Spleen (tissue), 11 donors: Measurements from ENCODE around the gene GYPC. TPM values are rescaled to one million over a fixed set of nuclear protein-coding genes. Genes with fewer than 3 reads are reported as not detected.
A peak's percentile ranks its signal among the peaks of the same experiment; 100 is the strongest.
"Not testable (repeated sequence)": the region's sequence is repeated elsewhere in the genome, so short reads cannot be mapped to it uniquely, and the experiment has no call there.

Source experiments
- DNase-seq: peaks from one replicate; pipeline ENCODE4 v3.0.0-alpha.2; 2020
- H3K27ac ChIP-seq, 8 donors: fragments of 200-600 bp; sonication (generic) in 7 of 8; 1 replicate in 4 of 8; 2 replicates in 4 of 8; pipeline versions ENCODE4 v1.5.0 to v1.8.0; 2016 to 2021; ENCODE audit warnings: inconsistent platforms in 4 of 8, mild to moderate bottlenecking in 4 of 8, moderate library complexity in 1 of 8
- H3K27me3 ChIP-seq, 7 donors: fragments of 200-600 bp; sonication (generic) in 6 of 7; replicated peaks in 1 of 7; 1 replicate in 4 of 7; 2 replicates in 3 of 7; pipeline versions ENCODE4 v1.5.0 to v1.8.0; 2016 to 2021; ENCODE audit warnings: inconsistent platforms in 3 of 7, mild to moderate bottlenecking in 1 of 7
- H3K36me3 ChIP-seq, 6 donors: fragments of 200-600 bp; sonication (generic) in 5 of 6; 1 replicate in 4 of 6; 2 replicates in 2 of 6; pipeline versions ENCODE4 v1.5.0 to v1.8.0; 2016 to 2021; ENCODE audit warnings: inconsistent platforms in 2 of 6
- H3K4me1 ChIP-seq, 6 donors: fragments of 200-600 bp; sonication (generic) in 5 of 6; 1 replicate in 3 of 6; 2 replicates in 3 of 6; pipeline versions ENCODE4 v1.5.0 to v1.8.0; 2016 to 2021; ENCODE audit warnings: inconsistent platforms in 3 of 6
- H3K4me3 ChIP-seq, 8 donors: fragments of 200-600 bp; sonication (generic) in 7 of 8; 1 replicate in 4 of 8; 2 replicates in 4 of 8; pipeline versions ENCODE4 v1.5.0 to v1.8.0; 2016 to 2021; ENCODE audit warnings: inconsistent platforms in 4 of 8, mild to moderate bottlenecking in 4 of 8, moderate library complexity in 2 of 8
- H3K9me3 ChIP-seq, 8 donors: fragments of 200-600 bp; sonication (generic) in 7 of 8; 1 replicate in 4 of 8; 2 replicates in 4 of 8; pipeline versions ENCODE4 v1.5.0 to v1.8.0; 2016 to 2021; ENCODE audit warnings: inconsistent platforms in 4 of 8
- CTCF ChIP-seq, 11 experiments: fragments of 200-600 bp in 7 of 11; fragments of 450-650 bp in 4 of 11; sonication (generic) in 4 of 11; IDR thresholded peaks in 8 of 11; conservative IDR thresholded peaks in 3 of 11; 1 replicate in 7 of 11; 2 replicates in 4 of 11; pipeline versions ENCODE4 v1.4.0 to v1.8.0; 2016 to 2021; ENCODE audit warnings: antibody characterized with exemption in 11 of 11, inconsistent platforms in 4 of 11, mild to moderate bottlenecking in 1 of 11
- POLR2A ChIP-seq, 3 donors: fragments of 450-650 bp; IDR thresholded peaks; one replicate each; pipeline ENCODE4 v1.5.1; 2017; ENCODE audit warnings: antibody characterized with exemption in 3 of 3, mild to moderate bottlenecking in 1 of 3
- POLR2AphosphoS5 ChIP-seq, 3 donors: sonication (generic); formaldehyde crosslinking; IDR thresholded peaks; one replicate each; pipeline ENCODE4 v1.5.1; 2017; ENCODE audit warnings: antibody characterized with exemption in 3 of 3
- WGBS, 5 donors: extraction: QIAGEN DNeasy Blood & Tissue Kit in 3 of 5; methylation state at CpG; one replicate each; pipeline versions ENCODE4 v1.1.5 to v1.1.7; 2013 to 2018; 5-methylcytosine and 5-hydroxymethylcytosine counted together
- intact Hi-C: fragments of 100-400 bp; cut with DNase I; formaldehyde crosslinking; loops from one replicate; pipeline ENCODE4 v1.15.0; 2023; ENCODE audit warnings: low total_unique reads
- polyA plus RNA-seq, 3 donors: library from polyadenylated mRNA; stranded (reverse); fragments of 200-250 nt; gene quantifications; one replicate each; pipeline ENCODE4 v1.2.1, GENCODE V29; 2013
- total RNA-seq, 7 donors: library from RNA; depleted of rRNA in 3 of 7; stranded (reverse); fragments of >200 nt in 3 of 7; fragmentation: NEBNext Ultra II Directional in 4 of 7; extraction: Animal tissue kit (Norgen Biotek cat#: 25700) in 4 of 7; gene quantifications; one replicate each; pipeline versions ENCODE4 v1.1.0 to v1.2.1, GENCODE V29; 2016 to 2021
- donor health status: healthy with polysubstance abuse.
- donor health status: DM: no; HTN: no; CAD: no; lungs with moderate emphysema.
- donor health status: DM: no; HTN: no; CAD: no.
- donor health status: Bipolar disorder and iron deficiency.
- donor health status: healthy.
- donor health status: DM: no; HTN: no; CAD: no.
- donor health status: DM: yes; HTN: yes; CAD: no.

GYPC gene
- total and polyA plus RNA-seq, 10 donors: 86.6 to 202 (median 153) TPM

- no peak overlapping the region for H3K27ac ChIP-seq
- no peak for DNase-seq
- no peaks in the 10 kb centered on the region for H3K27me3 ChIP-seq
- no peak overlapping the region for H3K4me3 ChIP-seq
- H3K4me1 ChIP-seq: peaks cover 0 to 9% (median under 1%) of the 10 kb centered on the region in 6 donors
- no peaks in the 10 kb centered on the region for H3K36me3 ChIP-seq
- no peaks in the 10 kb centered on the region for H3K9me3 ChIP-seq
- no peak for TF ChIP-seq POLR2A (IDR thresholded peaks at IDR 0.05)
- no peak for TF ChIP-seq POLR2AphosphoS5 (IDR thresholded peaks at IDR 0.05)
- TF ChIP-seq CTCF (IDR thresholded peaks at IDR 0.05 in 8 of 11, conservative IDR thresholded peaks at IDR 0.05 in 3 of 11): no peak
- intact Hi-C loops: no loop called here
- WGBS, 5 donors: 79 to 90% (median 81%) methylated on average over 3 of the region's 3 CpGs
Observed at GRCh38 chr2:126639276-126639675, 16.7 kb upstream of the GYPC start.

- H3K27me3 ChIP-seq, intact Hi-C loops, H3K4me3 ChIP-seq, H3K9me3 ChIP-seq, DNase-seq, H3K27ac ChIP-seq, H3K36me3 ChIP-seq: not testable (repeated sequence)
- WGBS, 5 donors: 88 to 94% (median 92%) methylated on average over 9 of the region's 9 CpGs
- peaks cover 0 to 16% (median 7%) of the 10 kb centered on the region in 6 donors for H3K4me1 ChIP-seq
Observed at GRCh38 chr2:126641294-126641693, 14.7 kb upstream of the GYPC start.

GRCh38 chr2:126642031-126642430, 13.9 kb upstream of the GYPC start:
- Histone ChIP-seq H3K27ac (no peak overlapping the region), H3K27me3 (no peaks in the 10 kb centered on the region), H3K9me3 (no peaks in the 10 kb centered on the region), H3K4me3 (no peak overlapping the region), H3K4me1 (peaks cover 0 to 16% (median 7%) of the 10 kb centered on the region in 6 donors), H3K36me3 (no peaks in the 10 kb centered on the region)
- intact Hi-C loops: no loop called here
- 66 to 87% (median 72%) methylated on average over 4 of the region's 4 CpGs for WGBS, 5 donors
- TF ChIP-seq CTCF (IDR thresholded peaks at IDR 0.05 in 8 of 11, conservative IDR thresholded peaks at IDR 0.05 in 3 of 11): no peak
- TF ChIP-seq POLR2AphosphoS5 (IDR thresholded peaks at IDR 0.05): no peak
- no peak for TF ChIP-seq POLR2A (IDR thresholded peaks at IDR 0.05)
- DNase-seq: no peak

- no peaks in the 10 kb centered on the region for H3K27me3 ChIP-seq
- no peak overlapping the region for H3K4me3 ChIP-seq
- WGBS, 5 donors: 94 to 100% (median 95%) methylated on average over 6 of the region's 6 CpGs
- peaks cover 0 to 16% (median 7%) of the 10 kb centered on the region in 6 donors for H3K4me1 ChIP-seq
- H3K27ac ChIP-seq: no peak overlapping the region
- no peak for TF ChIP-seq POLR2A (IDR thresholded peaks at IDR 0.05)
- no peak for TF ChIP-seq POLR2AphosphoS5 (IDR thresholded peaks at IDR 0.05)
- TF ChIP-seq CTCF (IDR thresholded peaks at IDR 0.05 in 8 of 11, conservative IDR thresholded peaks at IDR 0.05 in 3 of 11): no peak
- H3K9me3 ChIP-seq: no peaks in the 10 kb centered on the region
- H3K36me3 ChIP-seq: no peaks in the 10 kb centered on the region
- intact Hi-C loops: no loop called here
- no peak for DNase-seq
Observed at GRCh38 chr2:126643431-126643830, 12.5 kb upstream of the GYPC start.

- Histone ChIP-seq H3K27me3 (no peaks in the 10 kb centered on the region), H3K4me3 (no peak overlapping the region), H3K27ac (peak overlapping the region in 5 of 8 donors; percentile 13 to 71 (median 46)), H3K4me1 (peaks cover 0 to 16% (median 7%) of the 10 kb centered on the region in 6 donors), H3K9me3 (no peaks in the 10 kb centered on the region), H3K36me3 (no peaks in the 10 kb centered on the region)
- intact Hi-C loops: no loop called here
- DNase-seq: no peak
- 85 to 97% (median 92%) methylated on average over 3 of the region's 3 CpGs for WGBS, 5 donors
- no peak for TF ChIP-seq POLR2AphosphoS5 (IDR thresholded peaks at IDR 0.05)
- no peak for TF ChIP-seq CTCF (IDR thresholded peaks at IDR 0.05 in 8 of 11, conservative IDR thresholded peaks at IDR 0.05 in 3 of 11)
- no peak for TF ChIP-seq POLR2A (IDR thresholded peaks at IDR 0.05)
Observed at GRCh38 chr2:126643972-126644371, 12.0 kb upstream of the GYPC start.
